Hepatocyte (in vitro differentiated cells): ENCODE data around the gene UGT1A1.

Source experiments
- CTCF ChIP-seq: fragments of 200-600 bp; sonication (generic); IDR thresholded peaks from 2 replicates; pipeline ENCODE4 v1.5.1; 2016; ENCODE audit warnings: antibody characterized with exemption, mild to moderate bottlenecking; ENCODE audit not compliant: poor library complexity
- EZH2 ChIP-seq: fragments of 200-600 bp; sonication (generic); IDR thresholded peaks from 2 replicates; pipeline ENCODE4 v1.6.1; 2016; ENCODE audit warnings: antibody characterized with exemption, mild to moderate bottlenecking, borderline replicate concordance

DNA sequence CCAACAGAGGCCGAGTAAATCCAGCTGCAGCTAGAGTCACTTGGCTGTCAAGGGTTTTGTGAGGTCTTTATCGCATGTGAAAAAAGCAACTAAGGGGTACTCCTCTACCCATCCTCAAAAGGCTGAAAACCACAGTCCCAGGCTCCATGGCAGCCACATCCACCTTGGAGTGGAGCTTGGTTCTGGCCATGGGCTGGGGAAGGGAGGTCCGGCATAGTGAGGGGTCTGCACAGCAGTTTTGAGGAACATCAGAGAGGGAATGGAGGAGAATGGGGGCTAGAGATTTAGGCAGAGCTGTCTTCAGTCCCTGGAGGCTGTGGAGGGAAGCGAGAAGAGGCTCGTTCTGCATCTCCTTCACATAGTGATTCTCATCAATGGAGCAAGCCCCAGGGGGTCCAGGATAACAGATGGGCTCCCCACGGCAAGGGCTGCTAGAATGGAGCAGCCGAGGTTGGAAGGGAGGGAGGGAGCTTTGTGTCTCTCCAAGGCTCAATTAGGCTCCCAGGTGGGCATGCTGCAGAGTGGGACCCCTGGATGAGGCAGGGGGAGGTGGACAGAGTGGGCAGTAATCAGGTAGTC is 39.1 kb downstream of the UGT1A1 start:
- TF ChIP-seq CTCF, result no peak
- no peak for TF ChIP-seq EZH2
